Measurements from ENCODE around the gene STK24. TPM values are rescaled to one million over a fixed set of nuclear protein-coding genes. Genes with fewer than 3 reads are reported as not detected.

Gene STK24
- total RNA-seq, 1 donor from 2014 or later, result 62.7 TPM

DNA sequence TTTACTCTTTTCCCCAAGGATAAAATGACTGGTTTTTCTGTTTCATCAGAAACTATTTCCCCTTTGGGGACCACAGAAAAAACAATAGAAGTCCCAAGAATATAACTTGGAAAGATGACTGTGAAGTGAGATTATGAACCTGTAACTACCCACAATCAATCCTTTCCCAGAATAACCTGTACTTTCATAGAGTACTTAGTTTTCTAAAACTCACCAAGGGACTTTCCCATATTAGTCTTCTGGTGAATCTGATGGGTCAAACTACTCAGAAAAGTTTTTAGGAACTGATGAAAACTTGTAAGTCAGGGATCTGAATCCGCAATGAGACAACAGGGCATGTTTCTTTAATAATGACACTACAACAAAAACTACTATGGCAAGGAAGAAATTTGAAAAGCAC lies 62.6 kb downstream of the STK24 start:
- no peak for DNase-seq (ENCODE audit: low spot score)

GRCh38 chr13:98513837-98514236 lies 63.1 kb downstream of the STK24 start:
- DNase-seq (ENCODE audit: low spot score), result no peak

DNA sequence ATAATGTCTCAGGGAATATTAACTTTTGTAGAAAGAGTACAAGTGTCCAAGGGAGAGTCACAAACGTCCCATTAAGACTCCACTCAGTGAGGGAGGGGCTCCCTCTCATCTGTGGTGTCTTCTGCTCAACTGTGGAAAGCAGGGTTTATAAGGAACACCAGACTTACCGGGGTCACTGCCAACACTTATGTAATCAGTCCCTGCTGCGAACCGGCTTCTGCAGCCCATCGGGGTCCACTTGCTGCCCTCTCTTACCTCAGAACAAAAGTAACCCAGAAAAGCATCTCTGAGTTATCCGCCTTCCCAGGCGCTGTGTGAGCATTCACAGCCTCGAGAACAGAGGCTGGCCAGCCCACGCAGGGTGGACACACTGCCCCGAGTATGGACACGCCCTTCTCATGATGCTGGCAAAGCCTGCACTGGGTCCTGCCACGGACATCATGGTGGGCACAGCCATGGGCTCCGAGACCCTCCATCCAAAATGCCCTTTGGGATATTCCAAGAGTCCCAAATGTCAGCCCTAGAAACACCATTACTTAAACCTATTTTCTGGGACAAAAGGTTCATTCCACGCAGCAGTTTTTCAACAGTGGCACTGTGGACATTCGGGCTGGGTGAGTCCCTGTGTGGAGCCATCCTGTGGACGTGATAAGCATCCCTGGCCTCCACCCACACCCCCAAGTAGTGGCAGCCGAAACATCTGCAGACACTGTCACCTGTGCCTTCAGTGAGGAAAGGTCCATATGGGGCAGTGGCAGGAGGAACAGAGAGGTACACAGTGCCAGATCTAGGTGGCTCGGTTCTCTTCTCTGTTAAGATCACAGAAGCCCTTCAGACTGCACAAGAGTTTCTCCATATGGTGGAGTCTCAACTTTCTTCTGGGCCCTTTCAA lies 63.9 kb downstream of the STK24 start:
- DNase-seq (ENCODE audit: low spot score), result no peak

GRCh38 chr13:98511435-98511834 lies 65.5 kb downstream of the STK24 start:
- DNase-seq (ENCODE audit: low spot score), result no peak

- no peak for DNase-seq (ENCODE audit: low spot score)
These were observed 66.8 kb downstream of the STK24 start for GRCh38 chr13:98510156-98510509.

DNA sequence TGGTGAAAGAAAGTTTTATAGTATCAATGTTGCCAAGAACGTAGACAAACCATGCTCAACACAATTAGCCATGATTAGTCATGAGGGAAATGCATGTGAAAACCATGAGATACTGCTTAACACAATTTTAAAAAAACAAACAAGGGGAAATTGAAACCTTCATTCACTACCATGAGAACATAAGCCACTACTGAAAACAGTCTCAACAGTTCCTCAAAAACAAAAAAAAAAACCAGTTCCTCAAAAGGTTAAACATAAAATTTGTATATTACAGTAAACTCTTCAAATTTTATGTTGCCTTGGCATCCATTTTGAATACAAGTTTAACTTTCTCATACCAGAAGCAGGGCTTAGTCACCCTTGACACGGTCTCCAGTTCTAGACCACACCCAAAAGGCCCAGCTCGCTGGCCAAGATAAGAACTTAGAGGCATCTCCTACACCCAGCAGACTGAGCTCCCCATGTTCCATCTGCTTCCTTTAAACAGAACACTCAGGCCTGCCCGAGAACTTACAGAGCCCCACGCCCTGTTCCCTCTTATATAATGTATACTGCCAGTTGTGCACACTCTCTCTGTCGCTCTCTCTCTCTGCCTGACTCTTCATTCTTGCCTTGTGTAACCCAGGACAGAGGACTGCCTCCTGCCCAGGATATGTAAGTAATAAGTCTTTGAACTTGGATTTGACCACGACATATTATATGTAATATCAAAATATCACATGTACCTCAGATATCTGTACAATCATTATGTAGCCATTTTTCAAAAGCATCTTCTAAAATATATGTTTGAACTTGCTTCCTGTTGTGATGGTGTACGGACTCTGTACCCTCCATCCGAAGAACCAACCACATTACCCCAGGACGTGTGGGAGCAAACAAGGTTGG lies 67.4 kb downstream of the STK24 start:
- DNase-seq (ENCODE audit: low spot score), result no peak

DNA sequence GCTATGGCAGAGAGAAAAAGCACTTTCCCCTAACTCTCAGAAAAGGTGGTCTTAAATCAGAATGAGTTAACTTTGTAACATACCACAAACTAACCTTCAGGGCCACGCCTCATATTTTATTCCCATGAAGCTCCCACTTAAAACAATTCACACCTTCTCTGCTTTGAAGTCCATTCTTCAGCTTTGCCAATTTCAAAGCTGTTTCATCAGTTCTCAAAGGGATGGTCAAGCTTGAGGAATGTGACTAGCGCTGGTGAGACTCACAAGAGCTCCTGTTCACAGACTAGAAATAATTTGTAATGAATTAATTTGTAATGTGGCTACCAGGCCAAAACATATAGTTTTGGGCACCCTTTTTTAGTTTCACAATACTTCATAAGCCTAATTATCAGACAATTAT lies 68.2 kb downstream of the STK24 start:
- DNase-seq (ENCODE audit: low spot score), result no peak

GRCh38 chr13:98508280-98508679 lies 68.6 kb downstream of the STK24 start:
- DNase-seq (ENCODE audit: low spot score), result no peak

DNA sequence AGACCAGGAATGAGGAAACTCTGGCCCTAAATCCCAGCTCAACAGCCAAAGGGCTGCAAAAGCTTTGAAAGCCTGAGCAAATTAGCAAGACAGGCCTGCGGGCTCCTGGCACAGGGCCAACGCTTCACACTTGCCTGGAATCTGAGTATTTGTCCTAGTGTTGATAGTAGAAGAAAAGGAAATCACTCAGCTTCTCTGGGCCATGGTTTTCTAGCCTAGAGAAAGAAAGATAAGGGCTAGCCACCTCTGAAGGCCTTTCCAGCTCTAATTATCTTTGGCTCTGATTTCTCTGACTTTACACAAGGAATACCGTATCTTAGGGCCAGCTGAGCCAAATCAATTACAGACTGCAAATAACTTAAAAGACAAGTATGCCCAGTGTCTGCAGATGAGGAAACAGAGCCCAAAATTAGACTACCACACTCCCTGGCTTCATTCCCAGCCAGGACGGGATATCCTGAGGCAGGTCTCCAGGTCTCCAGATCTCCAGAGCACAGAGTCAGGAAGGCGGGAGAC lies 69.6 kb downstream of the STK24 start:
- DNase-seq (ENCODE audit: low spot score), result no peak

DNA sequence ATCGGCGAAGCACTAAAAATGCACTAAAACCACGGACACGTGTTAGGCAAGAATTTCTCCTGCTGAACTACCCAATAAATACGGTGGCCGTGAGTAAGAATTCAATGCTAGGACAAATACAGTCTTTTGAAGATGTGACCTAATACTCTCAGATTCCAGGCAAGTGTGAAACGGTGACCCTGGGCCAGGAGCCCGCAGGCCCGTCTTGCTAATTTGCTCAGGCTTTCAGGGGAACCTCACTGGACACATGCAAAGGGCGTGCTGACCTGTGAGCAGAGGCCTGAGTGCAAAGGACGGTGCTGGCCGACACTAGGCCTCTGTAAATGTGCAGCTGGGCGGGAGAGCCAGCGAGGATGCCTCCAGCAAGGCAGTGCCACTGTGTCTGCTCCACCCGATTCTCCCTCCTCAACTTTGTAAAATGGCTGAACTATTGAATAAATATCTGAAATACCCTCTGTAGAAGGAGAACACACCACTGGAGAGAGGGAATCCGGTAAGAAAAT lies 70.1 kb downstream of the STK24 start:
- no peak for DNase-seq (ENCODE audit: low spot score)

GRCh38 chr13:98506322-98506721 lies 70.6 kb downstream of the STK24 start:
- no peak for DNase-seq (ENCODE audit: low spot score)

- no peak for DNase-seq (ENCODE audit: low spot score)
These were observed 71.7 kb downstream of the STK24 start for GRCh38 chr13:98505217-98505616.

- no peak for DNase-seq (ENCODE audit: low spot score)
These were observed 72.4 kb downstream of the STK24 start for GRCh38 chr13:98504371-98504963.

DNA sequence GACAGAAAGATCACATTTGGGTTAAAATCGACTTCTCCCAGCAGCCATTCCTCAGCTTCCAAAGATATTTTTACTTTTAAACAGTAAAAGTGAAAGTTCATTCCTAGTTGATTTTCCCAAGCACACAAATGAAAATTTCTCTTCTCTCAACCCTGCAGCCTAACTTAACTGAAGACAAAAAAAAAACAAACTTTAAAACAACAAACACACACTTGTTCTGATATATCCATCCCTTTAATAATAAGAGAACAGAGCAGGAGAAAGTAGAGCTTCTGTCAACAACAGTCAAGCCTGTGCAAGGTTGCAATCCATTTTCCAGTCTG lies 72.9 kb downstream of the STK24 start:
- DNase-seq (ENCODE audit: low spot score), result no peak

GRCh38 chr13:98503175-98504028 lies 73.5 kb downstream of the STK24 start:
- DNase-seq (ENCODE audit: low spot score), result no peak

- no peak for DNase-seq (ENCODE audit: low spot score)
These were observed 75.9 kb downstream of the STK24 start for GRCh38 chr13:98500963-98501421.

GRCh38 chr13:98496966-98497365 lies 79.9 kb downstream of the STK24 start:
- no peak for DNase-seq (ENCODE audit: low spot score)

GRCh38 chr13:98496479-98496791 lies 80.5 kb downstream of the STK24 start:
- DNase-seq (ENCODE audit: low spot score), result no peak

- no peak for DNase-seq (ENCODE audit: low spot score)
These were observed 81.1 kb downstream of the STK24 start for GRCh38 chr13:98495627-98496478.

DNA sequence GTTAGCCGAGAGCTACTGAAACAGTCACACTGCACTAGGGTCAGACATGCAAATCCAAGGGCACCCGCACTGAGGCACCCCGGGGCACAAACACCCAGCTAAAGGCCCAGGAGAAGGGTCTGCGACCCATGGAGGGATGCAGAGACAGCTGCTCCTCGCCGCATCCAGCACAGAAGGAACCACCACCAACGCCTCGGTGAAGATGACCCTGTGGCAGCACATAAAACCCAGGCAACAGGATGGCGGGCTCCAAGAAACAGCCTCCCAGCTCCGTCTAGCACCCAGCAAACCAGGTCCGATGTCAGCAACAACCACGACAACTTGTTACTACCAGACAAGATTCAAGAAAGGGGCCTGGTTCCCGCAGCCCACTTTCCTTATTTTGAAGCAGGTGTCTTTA lies 82.1 kb downstream of the STK24 start:
- DNase-seq (ENCODE audit: low spot score), result no peak

Measured in mesenteric fat pad (tissue), 1 donor.